Panc1 (cell line): ENCODE results near the gene CSTF1.

Experiments used
- POLR2AphosphoS5 ChIP-seq: IDR thresholded peaks from 2 replicates; pipeline ENCODE4 v1.6.1; 2012; ENCODE audit warnings: mild to moderate bottlenecking, low read depth, low read length, moderate library complexity
- REST ChIP-seq, 2 experiments: IDR thresholded peaks; 2 replicates each; pipeline ENCODE4 v1.6.1; 2011 to 2012; ENCODE audit warnings: low read depth in 2 of 2, control low read depth in 1 of 2, low read length in 1 of 2, mild to moderate bottlenecking in 1 of 2, moderate library complexity in 1 of 2; ENCODE audit not compliant: insufficient read depth in 1 of 2
- SIN3A ChIP-seq: IDR thresholded peaks from 2 replicates; pipeline ENCODE4 v1.6.1; 2012; ENCODE audit warnings: low read depth, mild to moderate bottlenecking, low read length, moderate library complexity, borderline replicate concordance; ENCODE audit not compliant: insufficient read depth
- TCF7L2 ChIP-seq: IDR thresholded peaks from 2 replicates; pipeline ENCODE4 v1.6.1; 2011; ENCODE audit warnings: mild to moderate bottlenecking, low read depth, low read length, inconsistent platforms
- TF ChIP-seq, protein P1 (sequence below): fragments of 450-650 bp; IDR thresholded peaks from 2 replicates; pipeline ENCODE4 v1.5.1; 2017; ENCODE audit warnings: mild to moderate bottlenecking

GRCh38 chr20:56361900-56362299 lies 30.5 kb upstream of the CSTF1 start:
- TF ChIP-seq, protein P1, sequence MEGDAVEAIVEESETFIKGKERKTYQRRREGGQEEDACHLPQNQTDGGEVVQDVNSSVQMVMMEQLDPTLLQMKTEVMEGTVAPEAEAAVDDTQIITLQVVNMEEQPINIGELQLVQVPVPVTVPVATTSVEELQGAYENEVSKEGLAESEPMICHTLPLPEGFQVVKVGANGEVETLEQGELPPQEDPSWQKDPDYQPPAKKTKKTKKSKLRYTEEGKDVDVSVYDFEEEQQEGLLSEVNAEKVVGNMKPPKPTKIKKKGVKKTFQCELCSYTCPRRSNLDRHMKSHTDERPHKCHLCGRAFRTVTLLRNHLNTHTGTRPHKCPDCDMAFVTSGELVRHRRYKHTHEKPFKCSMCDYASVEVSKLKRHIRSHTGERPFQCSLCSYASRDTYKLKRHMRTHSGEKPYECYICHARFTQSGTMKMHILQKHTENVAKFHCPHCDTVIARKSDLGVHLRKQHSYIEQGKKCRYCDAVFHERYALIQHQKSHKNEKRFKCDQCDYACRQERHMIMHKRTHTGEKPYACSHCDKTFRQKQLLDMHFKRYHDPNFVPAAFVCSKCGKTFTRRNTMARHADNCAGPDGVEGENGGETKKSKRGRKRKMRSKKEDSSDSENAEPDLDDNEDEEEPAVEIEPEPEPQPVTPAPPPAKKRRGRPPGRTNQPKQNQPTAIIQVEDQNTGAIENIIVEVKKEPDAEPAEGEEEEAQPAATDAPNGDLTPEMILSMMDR: no peak
- TF ChIP-seq REST (IDR thresholded peaks at IDR 0.05; ENCODE audit: insufficient read depth in 1 of 2, low read depth in 2 of 2, low read length in 1 of 2) (no peak), POLR2AphosphoS5 (no peak), SIN3A (no peak), TCF7L2 (no peak)
